Upper lobe of left lung (tissue), 4 donors: ENCODE data around the gene IRF8.

Experiments
- EP300 ChIP-seq, 4 donors: sonication (generic); formaldehyde crosslinking; IDR thresholded peaks; one replicate each; pipeline ENCODE4 v1.5.1; 2017; ENCODE audit warnings: antibody characterized with exemption in 4 of 4, control low read depth in 2 of 4
- POLR2A ChIP-seq, 4 donors: fragments of 450-650 bp; IDR thresholded peaks; one replicate each; pipeline ENCODE4 v1.5.1; 2016 to 2017; ENCODE audit warnings: antibody characterized with exemption in 4 of 4, mild to moderate bottlenecking in 2 of 4
- POLR2AphosphoS5 ChIP-seq, 2 donors: sonication (generic); formaldehyde crosslinking; IDR thresholded peaks; one replicate each; pipeline ENCODE4 v1.5.1; 2017; ENCODE audit warnings: antibody characterized with exemption in 2 of 2
- TF ChIP-seq, protein P1 (sequence below), 6 experiments: fragments of 450-650 bp in 4 of 6; fragments of 200-600 bp in 2 of 6; sonication (generic) in 2 of 6; IDR thresholded peaks; one replicate each; pipeline ENCODE4 v1.5.1; 2016 to 2019; ENCODE audit warnings: antibody characterized with exemption in 6 of 6

DNA sequence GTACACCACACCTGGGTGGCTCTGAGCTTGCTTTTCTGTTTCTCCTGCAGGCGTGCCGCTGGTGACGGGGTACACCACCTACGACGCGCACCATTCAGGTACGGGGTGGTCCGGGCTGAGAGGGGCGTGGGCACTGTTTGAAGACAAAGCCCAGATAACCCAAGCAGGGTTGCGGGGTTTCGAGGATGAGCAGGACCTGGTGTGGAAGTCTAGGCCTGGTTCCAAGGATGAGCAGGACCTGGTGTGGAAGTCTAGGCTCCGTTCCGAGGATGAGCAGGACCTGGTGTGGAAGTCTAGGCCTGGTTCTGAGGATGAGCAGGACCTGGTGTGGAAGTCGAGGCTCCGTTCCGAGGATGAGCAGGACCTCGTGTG is 15.4 kb downstream of the IRF8 start:
- TF ChIP-seq, protein P1, sequence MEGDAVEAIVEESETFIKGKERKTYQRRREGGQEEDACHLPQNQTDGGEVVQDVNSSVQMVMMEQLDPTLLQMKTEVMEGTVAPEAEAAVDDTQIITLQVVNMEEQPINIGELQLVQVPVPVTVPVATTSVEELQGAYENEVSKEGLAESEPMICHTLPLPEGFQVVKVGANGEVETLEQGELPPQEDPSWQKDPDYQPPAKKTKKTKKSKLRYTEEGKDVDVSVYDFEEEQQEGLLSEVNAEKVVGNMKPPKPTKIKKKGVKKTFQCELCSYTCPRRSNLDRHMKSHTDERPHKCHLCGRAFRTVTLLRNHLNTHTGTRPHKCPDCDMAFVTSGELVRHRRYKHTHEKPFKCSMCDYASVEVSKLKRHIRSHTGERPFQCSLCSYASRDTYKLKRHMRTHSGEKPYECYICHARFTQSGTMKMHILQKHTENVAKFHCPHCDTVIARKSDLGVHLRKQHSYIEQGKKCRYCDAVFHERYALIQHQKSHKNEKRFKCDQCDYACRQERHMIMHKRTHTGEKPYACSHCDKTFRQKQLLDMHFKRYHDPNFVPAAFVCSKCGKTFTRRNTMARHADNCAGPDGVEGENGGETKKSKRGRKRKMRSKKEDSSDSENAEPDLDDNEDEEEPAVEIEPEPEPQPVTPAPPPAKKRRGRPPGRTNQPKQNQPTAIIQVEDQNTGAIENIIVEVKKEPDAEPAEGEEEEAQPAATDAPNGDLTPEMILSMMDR (IDR thresholded peaks at IDR 0.05) = no peak
- TF ChIP-seq POLR2A (IDR thresholded peaks at IDR 0.05) (no peak), EP300 (IDR thresholded peaks at IDR 0.05) (no peak), POLR2AphosphoS5 (IDR thresholded peaks at IDR 0.05) (no peak)
